BE2C (cell line): ENCODE measurements around the gene KIRREL3.

ENCODE experiments used
- DNase-seq: peaks from one replicate; pipeline ENCODE4 v3.0.0-alpha.2; 2020
- H3K27me3 ChIP-seq: fragments of 250-450 bp; sonication (Bioruptor Pico); 2 replicates; pipeline ENCODE4 v1.5.1; 2020; ENCODE audit warnings: mild to moderate bottlenecking
- H3K36me3 ChIP-seq: fragments of 250-450 bp; sonication (Bioruptor Pico); 2 replicates; pipeline ENCODE4 v1.5.1; 2020; ENCODE audit warnings: mild to moderate bottlenecking
- H3K4me1 ChIP-seq: fragments of 250-450 bp; sonication (Bioruptor Pico); 2 replicates; pipeline ENCODE4 v1.5.1; 2020
- H3K4me3 ChIP-seq: 2 replicates; pipeline ENCODE4 v1.5.1; 2011; ENCODE audit warnings: low read depth, low read length
- H3K9me3 ChIP-seq: fragments of 250-450 bp; sonication (Bioruptor Pico); 2 replicates; pipeline ENCODE4 v1.5.1; 2020
- TF ChIP-seq, protein P1 (sequence below): IDR thresholded peaks from 2 replicates; pipeline ENCODE4 v1.5.1; 2012; ENCODE audit warnings: mild to moderate bottlenecking, low read depth, low read length

The KIRREL3 gene

DNA sequence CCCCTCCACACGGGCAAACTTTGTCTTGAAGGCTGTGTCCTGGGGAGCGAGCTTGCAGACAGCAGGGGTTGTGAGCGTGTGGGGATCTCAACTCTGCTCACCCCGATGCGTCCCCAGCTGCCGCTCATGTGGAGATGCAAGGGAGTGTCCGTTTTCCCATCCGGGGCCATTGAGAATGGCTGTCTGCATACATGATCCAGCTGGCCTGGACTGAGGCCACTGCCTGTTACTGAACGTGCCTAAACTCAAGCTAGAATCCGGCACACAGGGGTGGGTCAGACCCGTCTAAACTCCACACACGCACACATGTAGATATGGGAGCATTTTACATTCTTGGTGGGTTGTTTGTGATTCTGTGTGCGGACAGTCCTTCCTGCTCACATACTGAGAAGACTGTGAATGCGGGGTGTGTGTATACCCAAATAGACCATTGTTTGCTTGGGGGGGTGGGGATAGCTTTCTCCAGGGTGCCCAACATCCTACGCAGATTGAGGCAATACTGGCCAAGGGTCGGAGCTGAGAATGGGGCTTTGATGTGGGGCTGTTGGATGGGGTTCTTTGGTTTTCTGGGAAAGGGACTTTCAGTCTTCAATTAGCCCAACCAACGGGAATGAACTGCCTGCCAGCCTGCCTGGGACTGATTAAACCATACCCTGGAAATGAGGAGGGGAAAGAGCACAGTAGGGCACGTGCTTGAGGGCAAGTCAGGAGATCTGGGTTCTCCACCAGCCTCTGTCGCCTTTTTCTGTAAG is 584.7 kb downstream of the KIRREL3 start:
- no peaks in the 10 kb centered on the region for H3K9me3 ChIP-seq
- H3K4me1 ChIP-seq: peaks cover 4% of the 10 kb centered on the region; the same call in 1 of the 2 replicates
- no peaks in the 10 kb centered on the region for H3K27me3 ChIP-seq
- TF ChIP-seq, protein P1, sequence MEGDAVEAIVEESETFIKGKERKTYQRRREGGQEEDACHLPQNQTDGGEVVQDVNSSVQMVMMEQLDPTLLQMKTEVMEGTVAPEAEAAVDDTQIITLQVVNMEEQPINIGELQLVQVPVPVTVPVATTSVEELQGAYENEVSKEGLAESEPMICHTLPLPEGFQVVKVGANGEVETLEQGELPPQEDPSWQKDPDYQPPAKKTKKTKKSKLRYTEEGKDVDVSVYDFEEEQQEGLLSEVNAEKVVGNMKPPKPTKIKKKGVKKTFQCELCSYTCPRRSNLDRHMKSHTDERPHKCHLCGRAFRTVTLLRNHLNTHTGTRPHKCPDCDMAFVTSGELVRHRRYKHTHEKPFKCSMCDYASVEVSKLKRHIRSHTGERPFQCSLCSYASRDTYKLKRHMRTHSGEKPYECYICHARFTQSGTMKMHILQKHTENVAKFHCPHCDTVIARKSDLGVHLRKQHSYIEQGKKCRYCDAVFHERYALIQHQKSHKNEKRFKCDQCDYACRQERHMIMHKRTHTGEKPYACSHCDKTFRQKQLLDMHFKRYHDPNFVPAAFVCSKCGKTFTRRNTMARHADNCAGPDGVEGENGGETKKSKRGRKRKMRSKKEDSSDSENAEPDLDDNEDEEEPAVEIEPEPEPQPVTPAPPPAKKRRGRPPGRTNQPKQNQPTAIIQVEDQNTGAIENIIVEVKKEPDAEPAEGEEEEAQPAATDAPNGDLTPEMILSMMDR: no peak
- H3K36me3 ChIP-seq: peaks cover 3% of the 10 kb centered on the region; the same call in 1 of the 2 replicates
- no peak for DNase-seq
- H3K4me3 ChIP-seq: no peak overlapping the region

DNA sequence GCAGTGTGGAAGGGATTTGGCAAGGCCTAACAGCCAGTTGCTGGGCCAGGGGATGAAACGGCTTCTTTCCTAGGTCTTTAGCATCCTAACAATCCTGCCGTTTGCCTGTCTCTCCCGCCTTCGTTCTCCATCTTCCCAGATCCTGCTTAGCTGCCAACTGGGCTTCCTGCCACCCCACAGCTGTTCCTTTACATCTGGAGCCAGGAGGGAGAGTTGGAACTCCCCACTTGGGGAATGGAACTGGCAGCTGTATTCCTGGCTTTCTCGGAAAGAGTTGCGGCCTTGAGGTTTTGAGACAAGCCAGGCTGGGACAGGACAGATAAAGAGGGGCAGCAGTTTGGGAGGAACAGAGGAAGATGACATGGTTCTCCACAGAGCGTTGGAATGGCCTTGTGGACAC is 585.4 kb downstream of the KIRREL3 start:
- Histone ChIP-seq H3K36me3 (peaks cover 3% of the 10 kb centered on the region; the same call in 1 of the 2 replicates), H3K4me3 (no peak overlapping the region), H3K4me1 (peaks cover 4% of the 10 kb centered on the region; the same call in 1 of the 2 replicates), H3K27me3 (no peaks in the 10 kb centered on the region), H3K9me3 (no peaks in the 10 kb centered on the region)
- no peak for DNase-seq
- TF ChIP-seq, protein P1: no peak

DNA sequence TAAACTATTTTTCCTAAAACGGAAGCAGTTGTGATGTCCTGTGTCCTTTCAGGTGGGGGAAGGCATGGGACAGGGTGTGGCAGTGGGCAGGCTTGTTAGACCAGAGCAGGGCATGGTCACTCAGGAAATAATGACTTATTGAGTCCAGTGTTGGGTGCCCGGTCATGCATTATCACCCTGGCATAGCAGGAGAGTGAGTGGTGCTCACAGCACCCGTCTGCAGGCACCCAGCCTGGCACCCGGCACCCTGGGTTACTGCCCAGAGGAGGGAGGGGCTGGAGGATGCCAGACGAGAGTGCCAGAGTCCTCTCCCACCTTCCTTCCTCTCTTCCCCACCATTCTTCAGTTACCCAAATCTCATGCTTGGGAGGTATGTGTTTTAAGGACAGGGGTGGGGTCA is 586.0 kb downstream of the KIRREL3 start:
- H3K4me1 ChIP-seq: peaks cover 4% of the 10 kb centered on the region; the same call in 1 of the 2 replicates
- TF ChIP-seq, protein P1: no peak
- no peaks in the 10 kb centered on the region for H3K27me3 ChIP-seq
- peaks cover 3% of the 10 kb centered on the region; the same call in 1 of the 2 replicates for H3K36me3 ChIP-seq
- no peaks in the 10 kb centered on the region for H3K9me3 ChIP-seq
- no peak for DNase-seq
- no peak overlapping the region for H3K4me3 ChIP-seq

DNA sequence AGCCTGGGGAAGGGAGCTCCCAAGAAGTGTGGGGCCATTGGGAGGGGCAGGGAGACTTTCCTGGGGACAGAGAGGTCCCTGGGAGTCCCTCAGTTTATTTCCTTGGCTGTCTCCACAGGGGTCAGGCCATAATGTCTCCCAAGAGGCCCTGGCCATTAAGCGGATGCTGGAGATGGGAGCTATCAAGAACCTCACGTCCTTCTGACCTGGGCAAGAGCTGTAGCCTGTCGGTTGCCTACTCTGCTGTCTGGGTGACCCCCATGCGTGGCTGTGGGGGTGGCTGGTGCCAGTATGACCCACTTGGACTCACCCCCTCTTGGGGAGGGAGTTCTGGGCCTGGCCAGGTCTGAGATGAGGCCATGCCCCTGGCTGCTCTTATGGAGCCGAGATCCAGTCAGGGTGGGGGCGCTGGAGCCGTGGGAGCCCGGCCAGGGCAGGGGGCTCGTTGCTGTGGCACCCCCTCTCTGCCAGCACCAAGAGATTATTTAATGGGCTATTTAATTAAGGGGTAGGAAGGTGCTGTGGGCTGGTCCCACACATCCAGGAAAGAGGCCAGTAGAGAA is 586.6 kb downstream of the KIRREL3 start:
- H3K27me3 ChIP-seq: no peaks in the 10 kb centered on the region
- H3K9me3 ChIP-seq: no peaks in the 10 kb centered on the region
- peaks cover 3% of the 10 kb centered on the region; the same call in 1 of the 2 replicates for H3K36me3 ChIP-seq
- TF ChIP-seq, protein P1: no peak
- DNase-seq: no peak
- H3K4me1 ChIP-seq: peaks cover 4% of the 10 kb centered on the region; the same call in 1 of the 2 replicates
- H3K4me3 ChIP-seq: no peak overlapping the region

DNA sequence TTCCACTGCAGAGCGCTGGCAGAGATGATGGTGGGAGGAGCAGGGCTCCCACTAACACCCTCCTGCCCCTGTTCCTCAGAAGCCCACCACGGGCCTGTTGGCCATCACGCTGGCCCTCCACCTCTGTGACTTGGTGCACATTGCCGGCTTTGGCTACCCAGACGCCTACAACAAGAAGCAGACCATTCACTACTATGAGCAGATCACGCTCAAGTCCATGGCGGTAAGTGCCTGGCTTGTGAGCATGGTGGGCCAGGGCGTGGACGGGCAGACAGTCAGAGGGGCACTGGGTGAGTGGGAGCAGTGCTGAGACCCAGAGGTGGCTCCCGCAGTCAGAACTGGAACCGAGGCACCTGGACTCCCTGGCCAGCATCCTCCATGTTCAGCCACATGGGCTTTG is 587.1 kb downstream of the KIRREL3 start:
- DNase-seq: no peak
- TF ChIP-seq, protein P1: no peak
- no peaks in the 10 kb centered on the region for H3K9me3 ChIP-seq
- no peak overlapping the region for H3K4me3 ChIP-seq
- H3K36me3 ChIP-seq: peaks cover 3% of the 10 kb centered on the region; the same call in 1 of the 2 replicates
- H3K27me3 ChIP-seq: no peaks in the 10 kb centered on the region
- H3K4me1 ChIP-seq: peaks cover 4% of the 10 kb centered on the region; the same call in 1 of the 2 replicates

DNA sequence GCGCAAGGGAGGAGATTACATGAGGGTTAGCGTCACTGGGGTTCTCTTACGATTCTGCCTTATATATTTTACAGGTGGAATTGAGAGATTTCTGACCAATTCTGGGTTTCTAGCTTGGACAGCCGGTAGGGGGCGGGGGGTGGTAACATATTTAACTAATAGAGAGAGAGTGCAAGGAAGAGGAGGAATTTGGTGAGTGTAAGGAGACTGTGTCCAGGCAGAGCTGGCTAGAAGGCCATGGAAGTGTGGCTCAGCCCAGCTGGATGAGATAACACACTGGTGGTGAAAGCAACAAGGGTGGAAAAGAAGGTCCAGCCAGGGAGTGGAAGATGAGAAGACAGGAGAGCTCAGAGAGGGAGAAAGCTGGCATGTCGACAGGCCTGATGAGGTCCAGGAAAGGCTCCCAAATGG is 588.6 kb downstream of the KIRREL3 start:
- peaks cover 3% of the 10 kb centered on the region; the same call in 1 of the 2 replicates for H3K36me3 ChIP-seq

More for the DNA sequence above, 588.6 kb downstream of the KIRREL3 start:
- TF ChIP-seq, protein P1: no peak
- no peak for DNase-seq
- Histone ChIP-seq H3K27me3 (no peaks in the 10 kb centered on the region), H3K4me1 (peaks cover 4% of the 10 kb centered on the region; the same call in 1 of the 2 replicates), H3K4me3 (no peak overlapping the region), H3K9me3 (no peaks in the 10 kb centered on the region)
